Activated CD4-positive, alpha-beta memory T cell treated with anti-CD3 and anti-CD28 coated beads, Interleukin-2, amount 10 ng/mL, durations not matched to agents 7 days and 5 days (primary cell): ENCODE data around the gene NR2F2. TPM values are rescaled to one million over a fixed set of nuclear protein-coding genes. Genes with fewer than 3 reads are reported as not detected.

ENCODE experiments used
- CTCF ChIA-PET: fragments of 350-600 bp; sonication (Branson Sonifier 250); formaldehyde crosslinking; loops from one replicate; lab custom pipeline; 2021; ENCODE audit warnings: antibody characterized with exemption, inconsistent platforms; lab: Charles Lee
- POLR2A ChIA-PET: fragments of 350-600 bp; sonication (Branson Sonifier 250); formaldehyde crosslinking; loops from one replicate; lab custom pipeline; 2021; ENCODE audit warnings: antibody characterized with exemption; lab: Charles Lee
- DNase-seq: peaks from one replicate; pipeline ENCODE4 v3.0.0-alpha.2; 2020
- H3K27ac Mint-ChIP-seq: one replicate; pipeline ENCODE4 v1.8.0; 2021; ENCODE audit warnings: mild to moderate bottlenecking, mixed read lengths
- H3K27me3 Mint-ChIP-seq: one replicate; pipeline ENCODE4 v1.8.0; 2021; ENCODE audit warnings: mixed read lengths
- H3K36me3 Mint-ChIP-seq: one replicate; pipeline ENCODE4 v1.8.0; 2021; ENCODE audit warnings: low read depth, mixed read lengths
- H3K4me1 Mint-ChIP-seq: one replicate; pipeline ENCODE4 v1.8.0; 2021; ENCODE audit warnings: mixed read lengths
- H3K4me3 Mint-ChIP-seq: one replicate; pipeline ENCODE4 v1.8.0; 2021; ENCODE audit warnings: mild to moderate bottlenecking, mixed read lengths
- H3K9me3 Mint-ChIP-seq: one replicate; pipeline ENCODE4 v1.8.0; 2021; ENCODE audit warnings: mixed read lengths
- total RNA-seq, 2 experiments: library from RNA; stranded (reverse); gene quantifications; one replicate each; pipeline ENCODE4 v1.2.3, GENCODE V29; 2021

The NR2F2 gene
- total RNA-seq, 2 experiments from 2014 or later, result not detected

GRCh38 chr15:96330064-96330449, 443 bp upstream of the NR2F2 start:
- DNase-seq, result no peak
- Mint-ChIP-seq H3K9me3 (no peaks in the 10 kb centered on the region), H3K27me3 (peaks cover 81% of the 10 kb centered on the region), H3K4me3 (peak overlapping the region; percentile 43), H3K36me3 (peaks cover 17% of the 10 kb centered on the region), H3K27ac (no peak overlapping the region), H3K4me1 (peaks cover 17% of the 10 kb centered on the region)
- ChIA-PET CTCF (no interaction called here), POLR2A (no interaction called here)

GRCh38 chr15:96331144-96331944, 844 bp downstream of the NR2F2 start:
- Mint-ChIP-seq H3K27me3 (peaks cover 78% of the 10 kb centered on the region), H3K4me3 (peak overlapping the region; percentile 42), H3K9me3 (no peaks in the 10 kb centered on the region), H3K27ac (peak overlapping the region; percentile 26), H3K36me3 (peaks cover 17% of the 10 kb centered on the region), H3K4me1 (peaks cover 17% of the 10 kb centered on the region)
- CTCF ChIA-PET, result no interaction called here
- POLR2A ChIA-PET, result no interaction called here
- no peak for DNase-seq

- Mint-ChIP-seq H3K4me3 (peak overlapping the region; percentile 13), H3K36me3 (peaks cover 17% of the 10 kb centered on the region), H3K9me3 (no peaks in the 10 kb centered on the region), H3K27ac (no peak overlapping the region), H3K4me1 (peaks cover 17% of the 10 kb centered on the region), H3K27me3 (peaks cover 78% of the 10 kb centered on the region)
- ChIA-PET POLR2A (no interaction called here), CTCF (no interaction called here)
- no peak for DNase-seq
Measured at GRCh38 chr15:96331945-96332636, 1.6 kb downstream of the NR2F2 start.

GRCh38 chr15:96332637-96333121, 2.2 kb downstream of the NR2F2 start:
- POLR2A ChIA-PET, result no interaction called here
- DNase-seq, result no peak
- H3K27ac Mint-ChIP-seq, result no peak overlapping the region
- H3K4me1 Mint-ChIP-seq, result peaks cover 17% of the 10 kb centered on the region
- no peaks in the 10 kb centered on the region for H3K9me3 Mint-ChIP-seq
- CTCF ChIA-PET, result no interaction called here
- H3K27me3 Mint-ChIP-seq, result peaks cover 77% of the 10 kb centered on the region
- peaks cover 17% of the 10 kb centered on the region for H3K36me3 Mint-ChIP-seq
- H3K4me3 Mint-ChIP-seq, result peak overlapping the region; percentile 13

- no peak for DNase-seq
- ChIA-PET CTCF (no interaction called here), POLR2A (no interaction called here)
- Mint-ChIP-seq H3K4me1 (peaks cover 17% of the 10 kb centered on the region), H3K36me3 (peaks cover 17% of the 10 kb centered on the region), H3K9me3 (no peaks in the 10 kb centered on the region), H3K27me3 (peaks cover 76% of the 10 kb centered on the region), H3K27ac (no peak overlapping the region), H3K4me3 (no peak overlapping the region)
Measured at GRCh38 chr15:96333131-96334016, 2.9 kb downstream of the NR2F2 start.

GRCh38 chr15:96334017-96334704, 3.7 kb downstream of the NR2F2 start:
- no peak overlapping the region for H3K4me3 Mint-ChIP-seq
- DNase-seq, result no peak
- POLR2A ChIA-PET, result no interaction called here
- H3K9me3 Mint-ChIP-seq, result no peaks in the 10 kb centered on the region
- no peak overlapping the region for H3K27ac Mint-ChIP-seq
- peaks cover 17% of the 10 kb centered on the region for H3K4me1 Mint-ChIP-seq
- peaks cover 73% of the 10 kb centered on the region for H3K27me3 Mint-ChIP-seq
- CTCF ChIA-PET, result no interaction called here
- H3K36me3 Mint-ChIP-seq, result peaks cover 16% of the 10 kb centered on the region

- DNase-seq, result no peak
- Mint-ChIP-seq H3K4me3 (no peak overlapping the region), H3K36me3 (peaks cover 12% of the 10 kb centered on the region), H3K27ac (no peak overlapping the region), H3K27me3 (peaks cover 72% of the 10 kb centered on the region), H3K9me3 (no peaks in the 10 kb centered on the region), H3K4me1 (peaks cover 14% of the 10 kb centered on the region)
- ChIA-PET CTCF (no interaction called here), POLR2A (interaction anchor here (1.3 kb wide), 1 partner anchor 23 kb away, joined by 4 read pairs; no protein-coding TSS in a partner anchor)
Measured at GRCh38 chr15:96334705-96335410, 4.4 kb downstream of the NR2F2 start.

GRCh38 chr15:96335411-96336024, 5.0 kb downstream of the NR2F2 start:
- no peak overlapping the region for H3K4me3 Mint-ChIP-seq
- no peaks in the 10 kb centered on the region for H3K9me3 Mint-ChIP-seq
- no peak for DNase-seq
- CTCF ChIA-PET, result no interaction called here
- H3K27me3 Mint-ChIP-seq, result peaks cover 75% of the 10 kb centered on the region
- H3K36me3 Mint-ChIP-seq, result peaks cover 12% of the 10 kb centered on the region
- no peak overlapping the region for H3K27ac Mint-ChIP-seq
- POLR2A ChIA-PET, result interaction anchor here (1.3 kb wide), 1 partner anchor 22 kb away, joined by 4 read pairs; no protein-coding TSS in a partner anchor
- H3K4me1 Mint-ChIP-seq, result peaks cover 11% of the 10 kb centered on the region

- ChIA-PET CTCF (no interaction called here), POLR2A (interaction anchor here (1.3 to 1.4 kb wide), 2 partner anchors 9 to 22 kb away, joined by 4 read pairs; no protein-coding TSS in a partner anchor)
- Mint-ChIP-seq H3K27me3 (peaks cover 75% of the 10 kb centered on the region), H3K36me3 (peaks cover 12% of the 10 kb centered on the region), H3K4me3 (no peak overlapping the region), H3K4me1 (peaks cover 8% of the 10 kb centered on the region), H3K9me3 (no peaks in the 10 kb centered on the region), H3K27ac (no peak overlapping the region)
- DNase-seq, result no peak
Measured at GRCh38 chr15:96336108-96336595, 5.7 kb downstream of the NR2F2 start.

- POLR2A ChIA-PET, result interaction anchor here (1.4 kb wide), 1 partner anchor 10 kb away, joined by 4 read pairs; no protein-coding TSS in a partner anchor
- Mint-ChIP-seq H3K27ac (no peak overlapping the region), H3K4me1 (peaks cover 4% of the 10 kb centered on the region), H3K27me3 (peaks cover 73% of the 10 kb centered on the region), H3K4me3 (no peak overlapping the region), H3K9me3 (no peaks in the 10 kb centered on the region), H3K36me3 (peaks cover 8% of the 10 kb centered on the region)
- DNase-seq, result no peak
- CTCF ChIA-PET, result interaction anchor here (0.6 kb wide), 1 partner anchor 777 kb away, joined by 3 read pairs; no protein-coding TSS in a partner anchor
Measured at GRCh38 chr15:96336596-96337364, 6.3 kb downstream of the NR2F2 start.
